Bronchial epithelial cell (primary cell): ENCODE results near the gene AGTRAP. TPM values are rescaled to one million over a fixed set of nuclear protein-coding genes. Genes with fewer than 3 reads are reported as not detected.

ENCODE experiments used
- DNase-seq: peaks from one replicate; pipeline ENCODE4 v3.0.0-alpha.2; 2010; ENCODE audit warnings: low read depth
- FAIRE-seq: peaks from 2 replicates; lab custom pipeline; 2011; peaks lifted over from hg19 to GRCh38; lab: Jason Lieb, UNC
- H3K27me3 ChIP-seq: 2 replicates; pipeline ENCODE4 v1.5.1; 2011; ENCODE audit warnings: low read length; ENCODE audit not compliant: control insufficient read depth, insufficient read depth
- H3K36me3 ChIP-seq: 2 replicates; pipeline ENCODE4 v1.5.1; 2011; ENCODE audit warnings: low read length; ENCODE audit not compliant: control insufficient read depth, insufficient read depth
- H3K4me3 ChIP-seq: 2 replicates; pipeline ENCODE4 v1.5.1; 2011; ENCODE audit warnings: mild to moderate bottlenecking, low read depth, low read length, control low read depth
- total RNA-seq: library from RNA; depleted of rRNA; stranded (reverse); fragments of >200 nt; gene quantifications from 2 replicates; pipeline ENCODE4 v1.2.1, GENCODE V29; 2014
- TF ChIP-seq, protein P1 (sequence below): IDR thresholded peaks from 2 replicates; pipeline ENCODE4 v1.5.1; 2011; ENCODE audit warnings: mild to moderate bottlenecking, moderate library complexity, low read length, control low read depth, inconsistent platforms; ENCODE audit not compliant: insufficient read depth, severe bottlenecking

Gene AGTRAP
- total RNA-seq, 1 donor from 2014 or later: 55.3 TPM

GRCh38 chr1:11729155-11729497 is 6.8 kb upstream of the AGTRAP start:
- H3K36me3 ChIP-seq: no peaks in the 10 kb centered on the region
- H3K4me3 ChIP-seq: no peak overlapping the region
- H3K27me3 ChIP-seq: no peaks in the 10 kb centered on the region
- TF ChIP-seq, protein P1, sequence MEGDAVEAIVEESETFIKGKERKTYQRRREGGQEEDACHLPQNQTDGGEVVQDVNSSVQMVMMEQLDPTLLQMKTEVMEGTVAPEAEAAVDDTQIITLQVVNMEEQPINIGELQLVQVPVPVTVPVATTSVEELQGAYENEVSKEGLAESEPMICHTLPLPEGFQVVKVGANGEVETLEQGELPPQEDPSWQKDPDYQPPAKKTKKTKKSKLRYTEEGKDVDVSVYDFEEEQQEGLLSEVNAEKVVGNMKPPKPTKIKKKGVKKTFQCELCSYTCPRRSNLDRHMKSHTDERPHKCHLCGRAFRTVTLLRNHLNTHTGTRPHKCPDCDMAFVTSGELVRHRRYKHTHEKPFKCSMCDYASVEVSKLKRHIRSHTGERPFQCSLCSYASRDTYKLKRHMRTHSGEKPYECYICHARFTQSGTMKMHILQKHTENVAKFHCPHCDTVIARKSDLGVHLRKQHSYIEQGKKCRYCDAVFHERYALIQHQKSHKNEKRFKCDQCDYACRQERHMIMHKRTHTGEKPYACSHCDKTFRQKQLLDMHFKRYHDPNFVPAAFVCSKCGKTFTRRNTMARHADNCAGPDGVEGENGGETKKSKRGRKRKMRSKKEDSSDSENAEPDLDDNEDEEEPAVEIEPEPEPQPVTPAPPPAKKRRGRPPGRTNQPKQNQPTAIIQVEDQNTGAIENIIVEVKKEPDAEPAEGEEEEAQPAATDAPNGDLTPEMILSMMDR: no peak
- FAIRE-seq (no peak), DNase-seq (no peak)

DNA sequence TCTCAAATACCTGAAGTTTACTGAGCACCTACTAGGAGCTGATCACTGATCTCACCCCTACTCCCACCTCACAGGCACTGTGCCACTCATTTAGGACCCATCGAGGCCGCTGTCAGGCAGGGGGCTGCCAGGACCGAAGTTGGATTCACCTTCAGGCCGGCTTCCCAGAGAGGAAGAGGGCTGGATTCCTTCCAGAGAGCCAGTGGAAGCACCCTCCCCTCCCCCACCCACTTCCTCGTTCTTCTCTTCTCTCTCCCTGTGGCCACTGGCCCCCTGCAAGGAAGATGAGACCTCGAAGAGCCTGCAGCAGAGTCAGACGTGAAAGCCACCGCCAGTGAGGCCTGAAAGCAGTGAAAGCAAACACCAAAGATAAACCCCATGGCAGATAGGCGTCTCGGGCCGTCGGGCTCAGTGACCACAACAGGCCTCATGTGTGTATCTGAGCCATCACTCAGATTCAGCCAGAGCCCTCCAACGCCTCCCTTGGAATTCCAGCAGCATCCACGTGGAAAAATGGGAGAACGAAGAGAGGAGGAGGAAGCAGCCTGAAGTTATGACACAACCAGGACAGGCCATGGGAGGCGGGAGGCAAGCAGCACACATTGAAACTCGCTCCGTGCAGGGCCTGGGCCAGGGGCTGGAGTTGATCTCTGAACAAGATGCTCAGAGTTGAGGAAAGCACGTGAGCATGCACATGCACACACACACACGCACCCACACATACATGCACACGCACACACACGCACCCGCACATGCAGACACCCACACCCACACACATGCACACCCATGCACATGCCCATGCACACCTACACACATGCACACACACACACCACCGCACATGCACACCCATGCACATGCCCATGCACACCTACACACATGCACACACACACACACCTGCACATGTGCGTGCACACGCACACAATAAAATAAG is 6.2 kb upstream of the AGTRAP start:
- Histone ChIP-seq H3K36me3 (no peaks in the 10 kb centered on the region), H3K4me3 (no peak overlapping the region), H3K27me3 (no peaks in the 10 kb centered on the region)
- TF ChIP-seq, protein P1: no peak
- FAIRE-seq (peak; percentile 98), DNase-seq (no peak)

GRCh38 chr1:11730429-11730891 is 5.5 kb upstream of the AGTRAP start:
- FAIRE-seq (no peak), DNase-seq (peak; percentile 49)
- TF ChIP-seq, protein P1: no peak
- Histone ChIP-seq H3K36me3 (no peaks in the 10 kb centered on the region), H3K4me3 (no peak overlapping the region), H3K27me3 (no peaks in the 10 kb centered on the region)

DNA sequence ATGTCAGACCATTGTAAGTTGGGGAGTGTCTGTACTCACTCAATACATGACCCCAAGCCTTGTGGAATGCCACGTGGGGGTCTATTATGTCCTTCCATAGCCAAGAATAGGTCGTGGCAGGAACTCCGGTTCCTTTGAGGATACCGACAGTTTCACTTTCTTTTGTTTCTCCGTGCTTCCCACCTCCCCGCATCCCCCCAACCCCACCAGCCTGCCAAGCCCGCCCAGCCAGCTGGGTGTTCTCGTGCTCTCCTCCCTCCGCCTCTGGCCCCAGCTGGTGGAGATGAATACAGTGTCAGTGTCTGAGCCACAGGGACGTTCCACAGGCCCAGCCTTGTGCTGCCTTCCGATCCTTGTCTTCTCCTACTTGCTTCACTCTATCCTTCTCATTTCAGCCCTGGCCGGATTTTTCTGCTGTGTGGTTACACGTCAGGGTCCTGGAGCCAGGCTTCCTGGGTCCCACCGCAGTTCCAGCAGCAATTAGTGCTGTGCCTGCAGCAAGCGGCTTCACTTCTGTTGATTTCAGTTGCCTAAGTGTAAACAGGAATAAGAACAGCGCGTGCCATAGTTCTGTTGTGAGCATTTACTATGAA is 4.1 kb upstream of the AGTRAP start:
- Histone ChIP-seq H3K4me3 (peak overlapping the region; percentile 19), H3K27me3 (no peaks in the 10 kb centered on the region), H3K36me3 (no peaks in the 10 kb centered on the region)
- FAIRE-seq (no peak), DNase-seq (no peak)
- TF ChIP-seq, protein P1: no peak

GRCh38 chr1:11733306-11733705 is 2.6 kb upstream of the AGTRAP start:
- DNase-seq (no peak), FAIRE-seq (no peak)
- Histone ChIP-seq H3K36me3 (no peaks in the 10 kb centered on the region), H3K4me3 (no peak overlapping the region), H3K27me3 (no peaks in the 10 kb centered on the region)
- TF ChIP-seq, protein P1: no peak
